HG03103 (cell line): ENCODE results near the gene TIMM10B.

Experiments
- ATAC-seq: cut with Tn5 transposase; IDR thresholded peaks from one replicate; pipeline ENCODE4 v1.9.1; 2021; ENCODE audit warnings: low read depth; ENCODE audit not compliant: unreplicated experiment

TIMM10B gene

DNA sequence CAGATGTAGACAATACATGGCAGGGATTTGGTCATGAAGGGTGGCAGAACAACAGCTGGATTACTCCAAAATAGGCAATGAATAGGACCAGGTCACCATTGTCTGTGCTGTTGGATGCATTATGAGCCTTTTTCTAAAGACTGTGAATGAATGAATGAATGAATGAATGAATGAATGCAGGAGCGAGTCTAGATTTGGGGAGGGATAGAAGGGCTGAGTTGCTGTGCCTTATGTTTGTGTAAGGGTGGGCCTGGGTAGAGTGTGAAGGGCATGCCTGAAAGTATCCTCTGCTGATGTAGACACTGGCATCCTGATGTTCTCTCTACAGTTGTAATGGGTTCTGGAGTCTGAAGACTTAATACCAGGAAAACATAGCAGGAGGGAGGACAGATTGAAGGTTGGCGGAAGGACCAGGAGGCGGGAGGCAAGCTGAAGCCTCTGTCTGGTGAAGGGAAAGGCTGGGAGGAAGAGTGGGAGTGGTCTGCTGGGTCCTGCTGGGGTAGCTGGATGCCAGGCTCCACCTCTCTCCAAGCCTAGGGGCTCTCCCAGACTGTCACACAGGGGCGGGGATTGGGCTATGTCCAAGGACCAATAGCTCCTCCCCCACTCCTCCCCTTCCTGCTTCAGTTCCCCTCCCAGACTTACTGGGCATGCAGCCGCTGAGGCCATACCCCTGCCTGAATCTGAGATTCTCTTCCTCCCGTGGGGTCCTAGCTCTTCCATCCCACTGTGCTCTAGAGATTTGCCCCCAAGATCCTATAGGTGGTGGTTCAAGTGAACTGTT is 12.4 kb upstream of the TIMM10B start:
- ATAC-seq = peak; percentile 72

DNA sequence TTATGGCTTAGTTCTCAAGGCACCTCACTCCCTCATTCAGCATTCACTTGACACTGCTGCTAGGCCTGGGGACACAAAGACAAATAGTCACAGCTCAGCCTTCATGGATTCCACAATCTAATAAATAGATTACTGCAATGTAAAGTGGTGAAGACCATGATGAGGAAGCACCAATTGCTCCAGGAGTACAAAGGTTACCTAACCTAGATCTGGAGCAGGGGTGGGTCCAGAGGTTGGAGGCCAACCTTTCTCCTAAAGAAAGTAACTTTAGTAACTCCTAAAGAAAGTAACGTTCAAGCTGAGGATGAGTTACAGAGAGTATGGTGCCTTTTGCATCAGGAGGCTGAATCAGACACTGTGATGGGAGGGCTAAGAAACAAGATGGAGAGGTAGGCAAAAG is 11.7 kb upstream of the TIMM10B start:
- no peak for ATAC-seq

DNA sequence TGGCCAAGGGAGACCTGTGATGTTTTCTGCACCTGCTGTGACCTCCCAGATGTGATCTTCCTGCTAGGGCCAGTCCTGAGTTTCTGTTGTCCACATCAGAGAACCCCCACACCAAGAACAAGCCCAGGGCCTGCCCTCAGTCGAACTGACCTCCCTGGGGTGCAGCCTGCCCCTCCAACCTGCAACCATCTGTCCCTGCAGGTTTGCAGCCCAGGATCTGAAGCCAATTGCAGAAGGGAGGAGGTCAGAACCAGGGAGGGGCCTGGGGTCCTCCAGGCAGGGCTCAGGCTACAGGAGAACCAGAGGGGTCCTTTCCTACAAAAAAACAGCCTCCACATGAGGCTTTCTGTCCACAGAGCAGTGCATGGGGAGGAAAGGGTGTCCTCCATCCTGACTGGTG is 8.4 kb upstream of the TIMM10B start:
- ATAC-seq = no peak

DNA sequence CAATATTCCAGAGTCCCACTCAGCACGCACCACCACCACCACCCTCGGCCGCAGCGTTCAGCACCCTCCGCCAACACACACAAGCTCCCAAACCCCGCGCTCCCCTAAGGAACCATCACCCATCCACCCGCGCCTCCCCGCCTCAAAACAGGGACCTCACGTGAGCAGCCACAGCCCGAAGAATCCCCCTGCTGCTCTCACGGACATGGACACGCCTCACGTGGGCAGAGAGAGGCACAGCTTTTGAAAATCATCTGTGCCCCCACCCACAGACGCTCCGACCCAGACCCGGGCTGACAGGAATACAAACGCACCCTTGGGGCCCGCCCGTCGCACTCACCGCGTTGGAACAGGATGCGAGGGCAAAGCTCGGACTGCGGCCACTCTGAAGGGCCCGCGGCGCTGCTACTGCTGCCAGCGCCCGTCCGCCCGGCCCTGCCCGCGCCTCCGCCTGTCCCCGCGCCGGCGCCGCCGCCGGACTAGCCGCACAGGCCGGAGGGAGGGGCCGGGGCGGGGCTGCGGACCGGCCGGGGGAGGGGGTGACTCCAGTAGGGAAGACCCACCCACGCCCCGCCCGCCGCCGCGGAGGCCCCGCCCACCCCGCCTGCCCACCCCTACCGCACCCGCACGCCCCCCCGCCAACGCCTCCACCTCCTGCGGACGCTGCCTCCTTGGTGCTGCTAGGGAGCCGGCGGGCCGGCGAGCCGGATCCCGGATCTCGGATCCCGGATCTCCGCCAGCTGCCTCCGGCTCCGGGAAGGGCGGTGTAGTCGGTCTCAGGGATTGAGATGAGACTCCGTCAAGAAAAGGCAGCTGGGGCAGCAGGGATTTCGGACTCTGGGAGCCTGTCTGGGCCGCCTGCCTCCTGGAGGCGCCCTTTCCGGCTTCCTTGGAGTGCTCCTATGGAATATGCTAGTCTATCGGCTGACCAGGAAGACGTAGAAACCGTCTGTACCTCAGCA is 7.6 kb upstream of the TIMM10B start, which contains the start of gene TRIM3:
Gene TRIM3 (minus strand): TSS at position 491 of the 962 bp plus-strand sequence. CDS start 8,246 bp downstream, outside the sequence.
- ATAC-seq = peak; percentile 59

DNA sequence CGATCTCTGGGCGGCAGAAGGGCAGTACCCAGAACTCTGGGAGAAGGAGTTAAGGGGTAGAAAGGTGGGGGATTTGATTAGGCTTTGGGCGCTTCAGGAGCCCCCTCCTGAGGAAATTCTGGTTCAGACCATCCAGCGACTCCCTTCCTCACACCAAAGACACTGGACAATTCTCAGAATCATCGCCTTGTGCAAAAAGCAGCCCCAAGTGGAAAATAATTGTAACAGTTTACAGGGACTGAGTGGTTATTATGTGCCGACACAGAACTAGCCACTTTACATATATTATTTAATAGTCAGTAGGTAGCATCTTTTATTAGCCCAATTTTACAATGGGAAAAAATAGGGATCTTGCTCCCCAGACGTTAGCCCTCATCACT is 6.9 kb upstream of the TIMM10B start:
- no peak for ATAC-seq

DNA sequence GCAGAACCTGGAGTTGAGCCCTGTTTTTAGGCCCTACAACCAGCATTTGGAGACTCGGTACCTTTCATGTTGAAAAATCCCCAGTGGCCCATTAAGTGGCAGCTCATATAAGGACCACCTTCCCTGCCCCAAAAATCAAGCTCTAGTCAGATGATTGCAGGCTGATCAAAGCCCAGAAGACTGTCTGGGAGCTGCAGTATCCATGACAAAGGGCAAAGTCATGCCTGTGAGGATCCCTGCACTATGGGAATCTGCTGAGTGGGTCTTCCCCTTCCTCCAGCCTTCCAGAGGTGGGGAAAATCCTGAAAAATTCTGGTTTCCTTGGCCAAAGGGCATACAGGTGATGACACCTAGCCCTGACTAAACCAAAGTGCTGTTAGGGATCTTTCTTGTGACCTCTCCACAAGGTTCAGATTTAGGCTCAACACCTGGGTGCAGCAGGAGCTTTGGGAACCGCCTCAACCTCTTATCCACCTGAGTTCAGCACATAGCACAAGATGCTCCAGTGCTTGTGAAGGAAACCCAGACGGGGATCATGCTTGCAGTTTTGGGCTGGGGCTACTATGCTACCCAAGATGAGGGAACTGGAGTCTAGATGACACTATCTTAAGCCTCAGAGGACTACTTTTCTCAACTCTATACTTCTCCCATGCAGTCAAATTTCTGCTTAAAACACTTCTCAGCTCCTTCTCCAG is 6.3 kb upstream of the TIMM10B start:
- no peak for ATAC-seq

DNA sequence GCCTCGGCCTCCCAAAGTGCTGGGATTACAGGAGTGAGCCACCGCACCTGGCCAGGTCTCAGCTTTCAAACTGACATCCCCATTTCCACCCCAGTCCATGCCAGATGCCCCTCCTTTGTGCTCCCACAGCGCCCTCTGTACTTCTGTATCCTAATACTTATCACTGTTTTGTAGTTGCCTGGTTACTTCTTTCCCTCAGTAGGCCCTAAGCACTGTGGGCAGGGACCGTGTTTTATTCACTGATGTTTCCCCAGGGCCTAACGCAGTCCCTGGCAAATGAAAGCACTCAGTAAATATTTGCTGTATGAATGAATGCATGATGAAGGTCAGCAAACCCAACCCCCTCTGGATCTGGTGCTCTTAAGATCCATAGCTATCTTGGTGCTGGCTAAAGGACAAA is 5.4 kb upstream of the TIMM10B start:
- ATAC-seq = no peak

DNA sequence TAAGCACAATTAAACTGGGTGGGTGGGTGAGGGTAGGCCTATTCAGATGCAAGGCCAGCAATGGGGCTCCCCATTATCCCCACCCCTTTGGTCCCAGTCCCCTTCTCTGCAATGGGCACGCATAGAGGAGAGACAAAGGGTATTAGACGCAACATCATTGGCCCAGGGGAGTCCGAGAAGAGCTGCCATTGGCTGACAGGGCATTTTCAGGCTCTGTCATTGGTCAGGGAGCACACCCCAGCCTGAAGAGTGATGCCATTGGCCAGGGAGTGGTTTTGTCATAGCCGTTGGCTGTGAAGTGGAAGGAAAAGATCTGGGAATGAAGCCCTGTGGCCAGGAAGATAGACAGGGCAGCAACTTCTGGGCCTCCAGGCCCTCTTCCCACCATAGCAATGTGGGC is 4.7 kb upstream of the TIMM10B start:
- ATAC-seq = no peak

DNA sequence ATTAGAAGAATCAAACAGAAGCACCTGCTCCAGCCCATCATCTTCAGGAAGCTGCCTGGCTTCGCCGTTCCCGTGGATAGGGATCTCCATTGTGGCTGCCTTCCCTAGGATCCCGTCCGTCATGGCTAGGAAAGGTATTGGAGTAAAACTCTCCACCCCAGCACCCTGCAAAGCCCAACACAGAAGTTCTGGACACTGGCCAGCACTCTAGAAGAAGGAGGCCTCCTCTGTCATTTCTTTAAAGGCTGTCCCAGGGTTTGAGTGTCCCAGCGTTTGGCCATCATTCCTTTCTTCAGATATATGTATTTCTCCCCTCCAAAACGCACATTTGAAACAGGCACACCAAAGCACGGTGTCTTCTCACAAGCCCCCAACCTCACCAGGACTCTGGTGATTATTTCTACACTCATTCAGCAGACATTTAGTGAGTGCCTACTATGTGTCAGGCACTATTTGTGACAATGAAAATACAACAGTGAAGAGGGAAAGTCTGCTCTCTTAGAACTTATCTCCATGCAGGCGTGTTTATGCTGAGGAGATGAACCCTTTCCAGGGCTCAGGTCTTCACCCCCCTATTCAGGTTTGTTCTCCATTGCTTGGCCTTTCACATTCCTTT is 894 bp upstream of the TIMM10B start:
- no peak for ATAC-seq

DNA sequence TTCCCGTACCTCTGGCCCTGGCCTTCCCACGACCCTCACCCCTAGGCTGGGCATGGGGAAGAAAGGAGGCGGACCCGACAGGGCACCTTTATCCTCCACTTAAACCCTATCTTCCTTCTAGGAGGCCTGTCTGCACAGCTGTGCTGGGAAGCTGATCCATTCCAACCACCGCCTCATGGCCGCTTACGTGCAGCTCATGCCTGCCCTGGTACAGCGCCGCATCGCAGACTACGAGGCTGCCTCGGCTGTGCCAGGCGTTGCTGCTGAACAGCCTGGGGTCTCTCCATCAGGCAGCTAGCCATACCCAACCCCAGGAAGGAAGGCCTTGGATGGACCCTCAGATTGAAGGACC is 599 bp downstream of the TIMM10B start:
- ATAC-seq = no peak

DNA sequence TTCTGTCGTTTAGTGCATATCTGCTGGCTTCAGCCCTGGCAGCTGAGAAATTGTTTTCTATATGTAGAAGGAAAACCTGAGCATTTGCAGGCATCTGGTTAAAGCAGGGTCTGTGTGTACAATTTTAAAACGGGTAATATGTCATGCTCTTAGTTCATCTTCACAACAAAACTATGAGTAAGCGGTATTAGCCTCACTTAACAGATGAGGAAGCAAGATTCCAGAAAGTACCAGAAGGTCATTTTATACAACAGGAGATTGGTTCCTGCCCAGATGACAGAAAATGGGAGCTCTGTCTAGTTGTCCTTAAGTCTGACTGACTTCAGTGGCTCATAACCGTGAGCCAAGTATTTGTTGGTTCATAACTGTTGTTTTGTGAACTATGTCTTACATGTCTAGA is 1.1 kb downstream of the TIMM10B start:
- ATAC-seq = no peak

DNA sequence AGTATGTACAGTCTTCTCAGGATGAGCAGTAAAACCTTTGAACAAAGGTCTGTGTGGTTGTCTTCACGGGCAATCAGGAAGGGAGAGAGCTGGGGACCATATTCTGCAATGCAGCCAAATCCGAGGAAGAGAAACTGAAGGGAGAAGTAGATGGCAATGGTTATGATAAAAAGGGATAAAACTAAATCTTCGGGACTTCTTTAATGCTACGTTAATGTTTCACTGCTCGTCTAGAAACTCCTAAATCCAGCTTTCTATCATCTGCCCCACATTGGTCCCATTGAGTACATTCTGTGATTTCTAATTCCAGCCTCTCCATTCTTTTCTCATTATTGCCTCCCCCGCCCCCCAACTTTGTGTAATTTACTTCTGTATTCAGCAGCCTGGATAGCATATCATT is 1.7 kb downstream of the TIMM10B start:
- no peak for ATAC-seq

DNA sequence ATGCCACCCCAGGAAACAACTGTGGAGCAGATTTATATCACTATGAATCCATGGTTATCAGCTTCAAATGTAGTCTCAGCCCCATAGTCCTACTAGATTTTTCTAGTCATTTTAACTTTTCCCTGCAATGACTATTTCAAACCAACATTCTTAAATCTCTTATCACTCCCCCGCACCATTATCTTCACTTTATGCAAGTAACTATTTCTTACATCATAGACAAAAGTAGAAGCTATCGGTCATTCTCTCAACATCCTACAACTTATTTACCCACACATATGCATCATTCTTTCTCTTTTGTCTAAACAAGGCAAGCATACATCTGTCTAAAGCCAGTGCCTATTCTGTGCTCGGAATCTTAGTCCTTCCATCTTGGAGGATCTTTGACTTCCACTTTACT is 4.4 kb downstream of the TIMM10B start:
- no peak for ATAC-seq

DNA sequence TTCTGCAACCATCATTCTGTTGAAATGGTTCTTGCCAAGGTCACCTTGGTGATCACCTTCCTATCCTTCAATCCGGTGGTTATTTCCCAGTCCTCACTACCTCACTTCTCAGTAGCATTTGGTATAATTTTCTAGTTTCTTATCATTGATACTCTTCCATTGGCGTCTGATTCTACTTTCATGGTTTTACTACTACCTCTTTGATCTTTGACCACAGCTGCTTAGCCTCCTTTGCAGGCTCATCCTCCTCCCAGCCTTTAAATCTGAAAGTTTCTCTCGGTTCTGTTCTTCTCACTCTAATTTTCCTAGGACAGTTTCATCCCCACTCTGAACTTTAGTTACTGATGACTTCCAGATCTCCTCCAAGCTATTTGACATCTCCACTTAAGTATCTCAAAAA is 5.0 kb downstream of the TIMM10B start:
- ATAC-seq = no peak

DNA sequence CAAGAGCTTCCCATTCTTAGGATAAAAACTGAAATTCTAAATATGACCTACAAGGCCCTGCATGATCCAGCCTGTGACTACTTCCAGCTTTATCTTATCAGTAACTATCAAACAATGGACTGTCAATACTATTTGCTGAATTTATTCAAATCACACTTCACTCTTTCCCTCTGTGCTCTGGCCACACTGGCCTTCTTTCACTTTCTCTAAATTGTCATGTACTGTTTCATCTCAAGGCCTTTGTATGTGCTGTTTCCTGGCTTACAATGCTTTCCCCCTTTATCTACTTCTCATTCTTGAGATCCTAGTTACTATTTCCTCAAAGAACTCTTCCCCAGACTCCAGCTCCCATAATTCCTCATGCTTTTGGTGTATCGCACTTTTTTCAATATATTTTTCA is 5.6 kb downstream of the TIMM10B start:
- no peak for ATAC-seq

DNA sequence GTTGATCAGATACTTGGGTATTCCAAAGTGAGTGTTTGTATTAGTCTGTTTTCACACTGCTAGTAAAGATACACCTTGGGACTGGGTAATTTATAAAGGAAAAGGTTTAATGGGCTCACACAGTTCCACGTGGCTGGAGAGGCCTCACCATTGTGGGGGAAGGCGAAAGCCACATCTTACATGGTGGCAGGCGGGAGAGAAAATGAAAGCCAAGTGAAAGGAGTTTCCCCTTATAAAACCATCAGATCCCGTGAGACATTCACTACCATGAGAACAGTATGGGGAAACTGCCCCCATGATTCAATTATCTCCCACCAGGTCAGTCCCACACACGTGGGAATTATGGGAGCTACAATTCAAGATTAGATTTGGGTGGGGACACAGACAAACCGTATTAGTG is 7.0 kb downstream of the TIMM10B start:
- no peak for ATAC-seq

DNA sequence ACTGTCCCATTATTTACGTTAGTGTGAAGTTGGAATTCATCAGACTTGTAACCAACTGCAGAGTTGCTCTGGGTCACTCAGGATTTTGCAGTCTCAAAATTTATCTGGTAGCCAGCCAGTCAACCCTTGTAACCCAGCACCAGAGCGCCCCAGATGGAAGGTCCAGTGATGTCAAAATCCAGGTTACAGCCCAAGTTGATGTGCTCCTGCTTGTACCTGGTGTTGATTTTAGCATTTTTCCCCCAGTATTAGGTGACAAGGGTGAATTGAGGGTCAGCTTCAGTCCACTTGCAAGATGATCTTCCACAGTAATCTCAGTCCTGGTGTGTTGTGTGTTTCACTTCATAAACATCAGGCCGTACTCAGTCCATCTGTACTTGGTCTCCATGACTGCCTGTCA is 7.5 kb downstream of the TIMM10B start:
- no peak for ATAC-seq

DNA sequence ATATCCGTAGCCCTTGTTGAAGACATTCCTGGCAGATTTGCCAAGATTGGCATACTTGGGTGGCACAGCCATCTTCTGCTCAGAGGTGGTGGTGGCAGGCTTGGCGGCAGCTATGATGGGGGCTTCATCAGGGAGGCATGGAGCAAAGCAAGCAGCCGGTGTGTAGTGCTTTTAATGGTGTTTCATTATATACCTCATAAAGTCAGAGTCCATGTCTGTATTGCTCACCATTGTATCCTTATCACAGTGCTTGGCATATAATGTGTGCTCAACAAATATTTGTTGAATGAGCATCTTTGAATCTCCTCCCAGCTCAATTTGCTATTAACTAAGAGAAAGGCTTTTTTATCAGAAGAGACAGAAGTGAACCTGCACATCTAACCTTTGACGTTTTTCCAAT is 8.0 kb downstream of the TIMM10B start:
- ATAC-seq = no peak

DNA sequence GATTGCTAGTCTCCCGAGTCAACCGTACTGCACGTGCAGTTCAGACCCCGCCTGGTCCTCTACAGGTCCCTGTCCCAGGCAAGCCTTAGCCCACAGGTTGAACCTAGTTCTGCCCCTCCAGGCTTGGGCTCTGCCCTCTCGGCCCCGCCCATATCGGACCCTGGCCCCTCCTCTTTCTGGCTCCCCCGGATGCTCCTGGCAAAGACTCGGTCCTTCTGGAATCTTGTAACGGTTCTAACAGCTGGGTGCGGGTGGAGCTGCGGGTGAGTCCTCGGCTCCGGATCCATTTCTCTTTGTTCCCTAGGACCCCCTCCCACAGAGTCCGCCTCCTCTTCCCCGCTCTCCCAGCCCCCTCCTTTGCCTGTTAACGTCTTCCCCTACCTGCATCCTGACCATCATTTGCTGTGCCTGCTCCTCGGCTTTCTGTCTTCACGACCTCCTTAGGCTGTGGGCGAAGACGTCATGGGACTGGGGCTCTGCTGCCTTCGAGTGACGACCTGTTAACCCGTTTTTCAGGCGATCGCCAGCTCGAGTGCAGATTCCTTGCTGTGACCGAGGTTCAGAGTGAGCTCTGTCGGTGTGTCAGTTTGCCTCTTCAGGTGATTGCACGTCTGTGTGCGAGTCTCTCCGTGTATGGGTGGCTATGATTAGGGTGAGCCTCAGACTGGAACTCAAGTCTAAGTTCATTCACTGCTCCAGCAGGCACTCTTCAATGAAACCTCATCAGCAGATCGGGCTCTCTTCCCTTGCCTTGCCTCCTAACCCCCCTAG is 16.0 kb downstream of the TIMM10B start, which contains the start of gene DNHD1:
Gene DNHD1 (plus strand): TSS at position 212 of the 771 bp plus-strand sequence. CDS start 936 bp downstream, outside the sequence.
- no peak for ATAC-seq

DNA sequence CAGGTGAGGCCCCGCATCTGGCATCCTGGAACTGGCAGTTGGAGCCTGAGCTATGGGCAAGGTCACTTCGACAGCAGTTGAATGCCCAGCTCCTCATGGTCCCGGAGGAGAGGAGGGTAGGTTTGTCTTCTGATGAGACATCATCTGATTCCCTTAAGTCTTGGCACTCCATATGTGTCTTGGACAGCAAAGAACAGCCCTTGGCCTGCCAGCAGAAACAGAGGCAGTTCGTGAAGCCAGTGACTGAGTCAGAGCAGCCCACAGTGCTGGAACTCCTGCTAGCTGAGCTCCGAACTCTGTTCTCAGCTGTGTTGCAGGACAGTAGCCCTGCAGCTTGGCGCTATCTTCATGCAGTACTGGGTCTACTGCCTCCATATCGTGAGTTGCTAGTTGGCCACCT is 16.8 kb downstream of the TIMM10B start:
- ATAC-seq = no peak
